COLO668 (cell line): Measurements from ENCODE around the gene TNK2.
A peak's percentile ranks its signal among the peaks of the same experiment; 100 is the strongest.
"Not testable (repeated sequence)": the region's sequence is repeated elsewhere in the genome, so short reads cannot be mapped to it uniquely, and the experiment has no call there.

Experiments
- DNase-seq: peaks from one replicate; lab custom pipeline; 2025; ENCODE audit not compliant: unreplicated experiment; lab: John Stamatoyannopoulos, UW

Gene TNK2

GRCh38 chr3:195907934-195908693 lies at the start of gene TNK2:
TSS of gene TNK2 (minus strand) at chr3:195908551. CDS start at chr3:195888588, 19,963 bp downstream.
- peak; percentile 58 for DNase-seq

- DNase-seq: no peak
Measured at GRCh38 chr3:195956577-195956976, 48.2 kb upstream of the TNK2 start.

GRCh38 chr3:195955416-195955841 lies 47.1 kb upstream of the TNK2 start:
- DNase-seq: not testable (repeated sequence)

- DNase-seq: not testable (repeated sequence)
Measured at GRCh38 chr3:195954752-195955119, 46.4 kb upstream of the TNK2 start.

- DNase-seq: not testable (repeated sequence)
Measured at GRCh38 chr3:195954052-195954751, 45.9 kb upstream of the TNK2 start.

GRCh38 chr3:195952590-195952989 lies 44.2 kb upstream of the TNK2 start:
- DNase-seq: not testable (repeated sequence)

- not testable (repeated sequence) for DNase-seq
Measured at GRCh38 chr3:195951443-195952177, 43.3 kb upstream of the TNK2 start.

GRCh38 chr3:195950731-195951130 lies 42.4 kb upstream of the TNK2 start:
- DNase-seq: not testable (repeated sequence)

GRCh38 chr3:195950164-195950563 lies 41.8 kb upstream of the TNK2 start:
- DNase-seq: not testable (repeated sequence)

GRCh38 chr3:195946910-195947699 lies 38.8 kb upstream of the TNK2 start:
- not testable (repeated sequence) for DNase-seq

- DNase-seq: not testable (repeated sequence)
Measured at GRCh38 chr3:195941265-195941815, 33.0 kb upstream of the TNK2 start.

GRCh38 chr3:195940806-195941205 lies 32.5 kb upstream of the TNK2 start:
- DNase-seq: not testable (repeated sequence)

GRCh38 chr3:195939526-195940470 lies 31.4 kb upstream of the TNK2 start:
- DNase-seq: not testable (repeated sequence)

- DNase-seq: not testable (repeated sequence)
Measured at GRCh38 chr3:195933044-195933430, 24.7 kb upstream of the TNK2 start.

GRCh38 chr3:195932418-195933043 lies 24.2 kb upstream of the TNK2 start:
- no peak for DNase-seq

GRCh38 chr3:195931582-195932273 lies 23.4 kb upstream of the TNK2 start:
- no peak for DNase-seq

- no peak for DNase-seq
Measured at GRCh38 chr3:195929452-195929851, 21.1 kb upstream of the TNK2 start.

GRCh38 chr3:195921334-195921791 lies 13.0 kb upstream of the TNK2 start:
- DNase-seq: no peak
